CD8-positive, alpha-beta memory T cell (primary cell): Measurements from ENCODE around the gene NFYB. TPM values are rescaled to one million over a fixed set of nuclear protein-coding genes. Genes with fewer than 3 reads are reported as not detected.
A peak's percentile ranks its signal among the peaks of the same experiment; 100 is the strongest.
"Not testable (repeated sequence)": the region's sequence is repeated elsewhere in the genome, so short reads cannot be mapped to it uniquely, and the experiment has no call there.

Source experiments
- CTCF ChIA-PET: fragments of 350-600 bp; sonication (Branson Sonifier 250); formaldehyde crosslinking; loops from one replicate; lab custom pipeline; 2021; ENCODE audit warnings: antibody characterized with exemption; lab: Charles Lee
- POLR2A ChIA-PET: fragments of 350-600 bp; sonication (Branson Sonifier 250); formaldehyde crosslinking; loops from one replicate; lab custom pipeline; 2021; ENCODE audit warnings: antibody characterized with exemption; lab: Charles Lee
- DNase-seq, 5 donors: peaks; one replicate each; pipeline versions ENCODE4 v3.0.0 to v3.0.0-alpha.2; 2020 to 2022; ENCODE audit warnings: mixed read lengths in 1 of 5
- H3K27ac ChIP-seq: one replicate; pipeline ENCODE4 v1.7.0; 2013; ENCODE audit warnings: low read depth, mild to moderate bottlenecking, low read length, moderate library complexity
- H3K27me3 ChIP-seq: 2 replicates; pipeline ENCODE4 v1.7.0; 2013; ENCODE audit warnings: low read length, mild to moderate bottlenecking; ENCODE audit not compliant: insufficient read depth, poor library complexity, severe bottlenecking
- H3K36me3 ChIP-seq: 2 replicates; pipeline ENCODE4 v1.7.0; 2013; ENCODE audit warnings: mild to moderate bottlenecking, low read length, moderate library complexity; ENCODE audit not compliant: insufficient read depth
- H3K4me1 ChIP-seq: 2 replicates; pipeline ENCODE4 v1.7.0; 2013; ENCODE audit warnings: mild to moderate bottlenecking, low read length, moderate library complexity; ENCODE audit not compliant: insufficient read depth
- H3K4me3 ChIP-seq: 2 replicates; pipeline ENCODE4 v1.7.0; 2013; ENCODE audit warnings: mild to moderate bottlenecking, low read length
- H3K9me3 ChIP-seq: 2 replicates; pipeline ENCODE4 v1.7.0; 2013; ENCODE audit warnings: mild to moderate bottlenecking, low read length
- H3K27ac Mint-ChIP-seq, 8 donors: one replicate each; pipeline ENCODE4 v1.8.0; 2020 to 2021; ENCODE audit warnings: mixed read lengths in 8 of 8, mild to moderate bottlenecking in 6 of 8, inconsistent platforms in 3 of 8, moderate library complexity in 3 of 8
- H3K27me3 Mint-ChIP-seq, 2 donors: one replicate each; pipeline ENCODE4 v1.8.0; 2020 to 2021; ENCODE audit warnings: mixed read lengths in 2 of 2, mild to moderate bottlenecking in 1 of 2, moderate library complexity in 1 of 2
- H3K36me3 Mint-ChIP-seq, 3 donors: one replicate each; pipeline ENCODE4 v1.8.0; 2020 to 2021; ENCODE audit warnings: mixed read lengths in 3 of 3, inconsistent platforms in 1 of 3, mild to moderate bottlenecking in 1 of 3
- H3K4me1 Mint-ChIP-seq, 3 donors: one replicate each; pipeline ENCODE4 v1.8.0; 2020 to 2021; ENCODE audit warnings: mixed read lengths in 3 of 3, inconsistent platforms in 1 of 3, mild to moderate bottlenecking in 1 of 3
- H3K4me3 Mint-ChIP-seq, 7 donors: one replicate each; pipeline ENCODE4 v1.8.0; 2020 to 2021; ENCODE audit warnings: mixed read lengths in 7 of 7, mild to moderate bottlenecking in 6 of 7, moderate library complexity in 4 of 7, inconsistent platforms in 2 of 7
- H3K9me3 Mint-ChIP-seq, 5 donors: one replicate each; pipeline ENCODE4 v1.8.0; 2020 to 2022; ENCODE audit warnings: mixed read lengths in 5 of 5, mild to moderate bottlenecking in 3 of 5, moderate library complexity in 2 of 5, inconsistent platforms in 1 of 5
- polyA plus RNA-seq: library from polyadenylated mRNA; unstranded; fragments of 300-500 nt; fragmentation: Illumina TruSeq; gene quantifications from one replicate; pipeline ENCODE4 v1.2.3, GENCODE V29; 2021
- total RNA-seq, 2 experiments: library from RNA; stranded (reverse); gene quantifications; one replicate each; pipeline ENCODE4 v1.2.3, GENCODE V29; 2021

Gene NFYB
- total and polyA plus RNA-seq, 3 experiments from 2014 or later: 25.5 to 41.1 (median 27.5) TPM

DNA sequence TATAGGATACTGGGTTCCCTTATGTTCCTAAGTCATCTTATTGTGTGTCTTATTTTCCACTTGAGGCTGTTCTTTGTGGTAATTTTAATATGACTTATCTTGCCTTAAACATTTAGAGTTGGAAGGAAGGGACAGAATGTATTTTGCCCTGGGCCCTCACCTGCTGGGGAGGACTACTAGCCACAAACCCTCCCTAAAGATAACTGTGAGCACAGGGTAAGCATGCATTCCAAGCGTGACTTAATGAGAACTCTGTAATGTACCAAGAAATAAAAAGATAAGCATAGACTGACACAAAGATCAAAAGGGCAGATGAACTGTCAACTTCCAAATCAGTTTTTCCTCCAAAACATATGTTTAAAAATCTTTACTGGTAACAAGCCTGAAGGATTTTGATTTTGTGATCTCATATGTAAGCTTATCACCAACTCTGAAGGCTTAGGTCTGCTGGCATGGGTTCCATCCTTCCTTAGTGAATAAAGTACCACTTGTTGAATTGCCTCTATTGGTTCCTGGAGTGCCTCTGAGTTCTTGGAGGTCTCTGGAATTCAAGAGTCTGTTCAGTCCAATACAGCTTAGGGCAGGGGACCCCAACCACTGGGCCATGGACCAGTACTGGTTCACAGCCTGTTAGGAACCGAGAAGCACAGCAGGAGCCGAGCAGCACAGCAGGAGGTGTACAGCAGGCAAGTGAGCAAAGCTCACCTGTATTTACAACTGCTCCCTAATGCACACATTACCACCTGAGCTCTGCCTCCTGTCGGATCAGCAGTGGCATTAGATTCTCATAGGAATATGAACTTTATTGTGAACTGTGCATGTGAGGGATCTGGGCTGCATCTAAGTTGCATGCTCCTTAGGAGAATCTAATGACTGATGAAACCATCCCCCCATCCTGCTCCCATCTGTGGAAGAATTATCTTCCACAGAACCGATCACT, 29.8 kb upstream of the NFYB start:
- H3K9me3 Mint-ChIP-seq: no peaks in the 10 kb centered on the region
- Histone ChIP-seq H3K27me3 (no peaks in the 10 kb centered on the region), H3K27ac (no peak overlapping the region), H3K36me3 (no peaks in the 10 kb centered on the region), H3K4me1 (no peaks in the 10 kb centered on the region), H3K4me3 (no peak overlapping the region), H3K9me3 (no peaks in the 10 kb centered on the region)
- H3K27ac Mint-ChIP-seq: no peak overlapping the region
- H3K27me3 Mint-ChIP-seq: peaks cover 1 to 18% of the 10 kb centered on the region in 2 donors
- H3K36me3 Mint-ChIP-seq: no peaks in the 10 kb centered on the region
- ChIA-PET CTCF (no interaction called here), POLR2A (no interaction called here)
- no peaks in the 10 kb centered on the region for H3K4me1 Mint-ChIP-seq
- no peak overlapping the region for H3K4me3 Mint-ChIP-seq
- no peak for DNase-seq

DNA sequence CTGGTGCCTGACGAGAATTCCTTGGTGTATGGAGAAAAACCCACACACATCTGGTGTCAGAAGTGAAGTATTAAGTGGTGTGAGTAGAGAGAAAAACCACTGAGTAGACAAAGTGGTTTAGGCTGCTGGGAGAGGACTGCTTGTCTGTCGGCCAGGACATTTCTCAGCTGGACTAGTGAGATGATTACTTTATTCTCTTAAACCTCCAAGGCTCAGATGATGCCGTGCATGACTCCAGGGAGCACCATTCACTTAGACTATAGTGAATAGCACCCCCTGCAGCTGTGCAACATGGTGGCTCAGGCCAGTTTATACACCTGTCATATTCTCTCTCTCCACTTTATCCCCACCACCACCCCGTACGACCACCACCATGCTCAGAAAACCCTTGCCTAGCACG, 28.5 kb upstream of the NFYB start:
- no peaks in the 10 kb centered on the region for H3K36me3 Mint-ChIP-seq
- CTCF ChIA-PET: no interaction called here
- H3K27me3 ChIP-seq: no peaks in the 10 kb centered on the region
- H3K27ac ChIP-seq: no peak overlapping the region
- POLR2A ChIA-PET: no interaction called here
- no peak overlapping the region for H3K27ac Mint-ChIP-seq
- no peaks in the 10 kb centered on the region for H3K36me3 ChIP-seq
- H3K4me1 ChIP-seq: no peaks in the 10 kb centered on the region
- no peaks in the 10 kb centered on the region for H3K4me1 Mint-ChIP-seq
- no peak overlapping the region for H3K4me3 Mint-ChIP-seq
- H3K9me3 Mint-ChIP-seq: no peaks in the 10 kb centered on the region
- peaks cover 1 to 26% of the 10 kb centered on the region in 2 donors for H3K27me3 Mint-ChIP-seq
- no peak for DNase-seq
- H3K9me3 ChIP-seq: no peaks in the 10 kb centered on the region
- no peak overlapping the region for H3K4me3 ChIP-seq

DNA sequence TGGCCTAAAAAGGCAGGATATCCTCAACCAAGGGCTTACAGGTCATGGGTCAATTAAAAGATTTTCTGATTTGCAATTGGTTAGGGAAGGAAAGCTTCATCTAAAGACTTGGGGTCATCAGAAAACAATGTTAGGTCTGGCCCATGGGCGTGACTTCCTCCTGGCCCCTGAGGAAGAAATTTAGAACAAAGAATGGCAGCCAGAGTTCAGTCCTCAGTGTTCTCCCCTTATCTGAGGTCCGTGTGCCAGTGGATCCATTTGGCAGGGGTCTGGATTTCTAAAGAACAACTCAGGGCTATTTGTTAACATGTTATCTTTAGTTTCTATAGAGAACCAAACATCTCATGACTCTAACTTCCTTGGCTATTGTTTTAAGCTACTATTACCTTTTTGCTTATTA, 27.8 kb upstream of the NFYB start:
- H3K4me3 Mint-ChIP-seq: no peak overlapping the region
- Histone ChIP-seq H3K4me1 (no peaks in the 10 kb centered on the region), H3K9me3 (no peaks in the 10 kb centered on the region), H3K27me3 (no peaks in the 10 kb centered on the region), H3K27ac (no peak overlapping the region), H3K4me3 (no peak overlapping the region), H3K36me3 (no peaks in the 10 kb centered on the region)
- no peaks in the 10 kb centered on the region for H3K36me3 Mint-ChIP-seq
- no peak overlapping the region for H3K27ac Mint-ChIP-seq
- DNase-seq: no peak
- peaks cover 1 to 26% of the 10 kb centered on the region in 2 donors for H3K27me3 Mint-ChIP-seq
- no peaks in the 10 kb centered on the region for H3K9me3 Mint-ChIP-seq
- POLR2A ChIA-PET: interaction anchor here (0.6 kb wide), 1 partner anchor 713 kb away, joined by 4 read pairs; no protein-coding TSS in a partner anchor
- CTCF ChIA-PET: no interaction called here
- H3K4me1 Mint-ChIP-seq: no peaks in the 10 kb centered on the region

DNA sequence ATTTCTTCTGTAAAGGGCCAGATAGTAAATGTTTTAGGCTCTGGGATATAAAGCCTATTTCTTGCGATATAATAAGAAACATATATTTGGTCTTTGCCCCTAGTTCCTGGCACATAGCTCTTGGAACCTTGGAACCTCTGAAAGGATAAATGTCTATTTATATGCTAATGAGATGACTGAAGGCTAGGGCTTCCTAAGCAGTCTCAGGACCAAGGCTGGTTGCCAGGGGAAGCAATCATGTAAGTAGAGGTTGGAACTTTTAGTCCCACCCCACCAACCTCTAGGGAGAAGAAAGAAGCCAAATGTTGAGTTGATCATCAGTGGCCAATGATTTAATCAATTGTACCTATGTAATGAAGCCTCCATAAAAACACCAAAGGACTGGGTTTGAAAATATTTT, 26.6 kb upstream of the NFYB start:
- H3K4me3 ChIP-seq: no peak overlapping the region
- Mint-ChIP-seq H3K4me1 (no peaks in the 10 kb centered on the region), H3K27me3 (peaks cover 0 to 26% of the 10 kb centered on the region in 2 donors), H3K36me3 (no peaks in the 10 kb centered on the region), H3K27ac (no peak overlapping the region), H3K9me3 (no peaks in the 10 kb centered on the region), H3K4me3 (no peak overlapping the region)
- H3K36me3 ChIP-seq: no peaks in the 10 kb centered on the region
- CTCF ChIA-PET: no interaction called here
- H3K9me3 ChIP-seq: no peaks in the 10 kb centered on the region
- no peak overlapping the region for H3K27ac ChIP-seq
- H3K4me1 ChIP-seq: no peaks in the 10 kb centered on the region
- no peak for DNase-seq
- POLR2A ChIA-PET: interaction anchor here (0.5 kb wide), 1 partner anchor 58 kb away, joined by 3 read pairs; no protein-coding TSS in a partner anchor
- no peaks in the 10 kb centered on the region for H3K27me3 ChIP-seq

DNA sequence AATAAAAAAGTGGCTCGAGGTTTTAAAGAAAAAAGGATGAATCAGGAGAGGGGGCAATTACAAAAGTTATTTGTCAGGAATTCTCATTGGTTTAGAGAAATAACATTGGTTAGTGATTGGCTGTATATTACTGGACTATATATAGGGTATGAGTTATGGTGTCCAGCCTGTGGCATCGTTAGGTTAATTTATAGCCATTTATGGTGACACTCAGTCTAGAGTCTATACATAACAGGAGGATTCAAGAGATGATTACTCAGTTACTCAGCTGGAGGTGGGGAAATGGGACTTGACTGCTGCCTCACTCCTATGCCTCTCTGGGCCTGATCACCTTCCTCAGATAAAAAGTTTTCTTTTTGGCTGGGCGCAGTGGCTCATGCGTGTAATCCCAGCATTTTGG, 25.6 kb upstream of the NFYB start:
- CTCF ChIA-PET: no interaction called here
- H3K27ac Mint-ChIP-seq: no peak overlapping the region

DNA sequence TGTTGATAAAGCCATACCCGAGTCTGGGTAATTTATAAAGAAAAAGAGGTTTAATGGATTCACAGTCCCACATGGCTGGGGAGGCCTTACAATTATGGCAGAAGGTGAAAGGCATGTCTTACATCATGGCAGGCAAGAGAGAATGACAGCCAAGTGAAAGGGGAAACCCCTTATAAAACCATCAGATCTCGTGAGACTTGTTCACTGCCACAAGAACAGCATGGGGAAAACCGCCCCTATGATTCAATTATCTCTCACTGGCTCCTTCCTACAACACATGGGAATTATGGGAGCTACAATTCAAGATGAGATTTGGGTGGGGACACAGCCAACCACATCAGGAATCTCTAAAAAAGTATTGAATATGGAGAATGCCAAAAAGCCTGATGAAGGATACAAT, 25.0 kb upstream of the NFYB start:
- H3K4me1 ChIP-seq, DNase-seq, H3K27ac ChIP-seq, H3K36me3 ChIP-seq, CTCF ChIA-PET, H3K9me3 Mint-ChIP-seq, H3K36me3 Mint-ChIP-seq, H3K4me1 Mint-ChIP-seq, H3K9me3 ChIP-seq, POLR2A ChIA-PET, H3K4me3 ChIP-seq, H3K27ac Mint-ChIP-seq, H3K27me3 ChIP-seq, H3K4me3 Mint-ChIP-seq: not testable (repeated sequence)
- H3K27me3 Mint-ChIP-seq: peaks cover 0 to 16% of the 10 kb centered on the region in 2 donors

More for the DNA sequence above, 25.6 kb upstream of the NFYB start:
- POLR2A ChIA-PET: no interaction called here
- H3K4me1 Mint-ChIP-seq: no peaks in the 10 kb centered on the region
- no peaks in the 10 kb centered on the region for H3K9me3 ChIP-seq
- no peak for DNase-seq
- no peaks in the 10 kb centered on the region for H3K36me3 Mint-ChIP-seq
- H3K4me1 ChIP-seq: no peaks in the 10 kb centered on the region
- H3K36me3 ChIP-seq: no peaks in the 10 kb centered on the region
- no peak overlapping the region for H3K27ac ChIP-seq
- no peaks in the 10 kb centered on the region for H3K9me3 Mint-ChIP-seq
- H3K27me3 ChIP-seq: no peaks in the 10 kb centered on the region
- H3K27me3 Mint-ChIP-seq: peaks cover 0 to 22% of the 10 kb centered on the region in 2 donors
- H3K4me3 ChIP-seq: no peak overlapping the region
- no peak overlapping the region for H3K4me3 Mint-ChIP-seq

DNA sequence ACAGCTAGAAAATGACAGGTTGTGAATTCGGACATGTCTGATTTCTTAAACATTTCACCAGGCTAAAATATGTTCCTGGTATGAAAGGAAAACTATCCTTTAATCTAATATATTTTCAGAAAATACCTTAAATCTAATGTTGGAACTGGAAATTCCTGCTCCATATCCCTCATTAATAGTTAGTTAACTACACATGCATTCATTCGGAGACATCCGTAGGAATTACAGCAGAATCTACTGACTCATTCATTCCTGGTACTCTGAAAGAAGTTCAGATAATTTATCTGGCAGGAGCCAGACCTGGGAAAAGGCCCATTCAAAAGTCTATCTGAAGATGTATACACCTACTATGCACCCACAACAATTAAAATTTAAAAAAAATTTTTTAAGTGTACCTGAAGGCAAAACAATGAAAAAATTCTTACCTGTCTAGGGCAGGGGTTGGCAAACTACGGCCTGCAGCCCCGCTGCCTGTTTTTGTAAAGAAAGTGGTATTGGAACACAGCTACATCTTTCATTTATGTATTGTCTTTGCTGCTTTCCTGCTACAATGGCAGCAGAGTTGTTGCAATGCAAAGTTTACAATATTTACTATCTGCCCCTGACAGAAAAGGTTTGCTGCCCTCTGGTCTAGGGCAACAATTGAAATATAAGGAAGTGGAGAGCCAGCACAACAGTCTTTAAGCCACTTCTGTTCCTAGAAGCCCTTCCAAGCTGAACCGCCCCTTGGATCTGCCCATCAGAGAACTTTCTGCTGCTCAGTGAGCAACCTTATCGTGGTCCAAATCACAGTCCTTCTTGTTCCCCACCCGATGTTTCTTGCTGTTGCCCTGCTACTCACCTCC, 17.9 kb upstream of the NFYB start:
- H3K27me3 ChIP-seq: no peaks in the 10 kb centered on the region
- Mint-ChIP-seq H3K27ac (no peak overlapping the region), H3K36me3 (no peaks in the 10 kb centered on the region), H3K4me1 (peaks cover 8 to 12% (median 10%) of the 10 kb centered on the region in 3 donors), H3K4me3 (no peak overlapping the region), H3K9me3 (no peaks in the 10 kb centered on the region), H3K27me3 (peaks cover 0 to 3% of the 10 kb centered on the region in 2 donors)
- H3K9me3 ChIP-seq: no peaks in the 10 kb centered on the region
- no peak overlapping the region for H3K4me3 ChIP-seq
- no peaks in the 10 kb centered on the region for H3K36me3 ChIP-seq
- CTCF ChIA-PET: no interaction called here
- H3K27ac ChIP-seq: no peak overlapping the region
- DNase-seq: no peak
- POLR2A ChIA-PET: no interaction called here
- peaks cover 12% of the 10 kb centered on the region for H3K4me1 ChIP-seq

DNA sequence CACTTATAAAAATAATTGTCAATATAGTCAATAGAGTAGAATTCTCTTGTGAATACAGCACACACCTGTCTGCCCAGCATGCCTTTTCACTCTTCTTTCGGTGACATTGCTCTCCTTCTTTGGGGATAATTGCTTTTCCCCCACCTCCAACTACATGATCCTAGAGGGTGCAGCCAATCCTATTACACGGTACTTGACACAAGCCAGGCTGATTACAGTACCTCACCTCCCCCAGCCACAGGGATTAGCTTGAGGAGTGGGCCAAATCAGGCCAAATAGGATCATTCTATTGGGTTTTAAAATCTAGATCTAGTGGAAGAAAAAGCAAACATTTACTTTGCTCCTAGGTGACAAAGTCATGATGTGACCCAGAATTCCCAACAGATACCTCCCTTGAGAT, 16.8 kb upstream of the NFYB start:
- H3K36me3 Mint-ChIP-seq: no peaks in the 10 kb centered on the region
- Histone ChIP-seq H3K4me3 (no peak overlapping the region), H3K27ac (no peak overlapping the region), H3K9me3 (no peaks in the 10 kb centered on the region), H3K27me3 (no peaks in the 10 kb centered on the region), H3K4me1 (peaks cover 12% of the 10 kb centered on the region), H3K36me3 (no peaks in the 10 kb centered on the region)
- peak overlapping the region in 2 of 8 donors; percentile 23 to 83 for H3K27ac Mint-ChIP-seq
- DNase-seq: no peak
- ChIA-PET CTCF (no interaction called here), POLR2A (no interaction called here)
- peaks cover 8 to 12% (median 10%) of the 10 kb centered on the region in 3 donors for H3K4me1 Mint-ChIP-seq
- peaks cover under 1 to 3% of the 10 kb centered on the region in 2 donors for H3K27me3 Mint-ChIP-seq
- H3K9me3 Mint-ChIP-seq: no peaks in the 10 kb centered on the region
- peak overlapping the region in 1 of 7 donors; percentile 26 for H3K4me3 Mint-ChIP-seq
